Measurements from ENCODE around the gene USP9X. TPM values are rescaled to one million over a fixed set of nuclear protein-coding genes. Genes with fewer than 3 reads are reported as not detected.

Gene USP9X
- total RNA-seq, 6 experiments from 2014 or later, result 54.1 to 73.0 (median 60.9) TPM

GRCh38 chrX:41087201-41087600 lies 2.0 kb downstream of the USP9X start:
- Mint-ChIP-seq H3K9me3 (no peaks in the 10 kb centered on the region), H3K27me3 (ENCODE audit: insufficient read depth) (peaks cover 3% of the 10 kb centered on the region; the same call in 1 of the 2 replicates), H3K4me3 (peak overlapping the region; percentile 96), H3K4me1 (ENCODE audit: low read depth) (peaks cover 47% of the 10 kb centered on the region), H3K36me3 (ENCODE audit: low read depth) (peaks cover 13% of the 10 kb centered on the region; the same call in 1 of the 2 replicates), H3K27ac (peak overlapping the region; percentile 76)
- TF ChIP-seq CTCF (IDR thresholded peaks at IDR 0.05), result no peak
- DNase-seq, result no peak

GRCh38 chrX:41090568-41091238 lies 5.5 kb downstream of the USP9X start:
- peaks cover 13% of the 10 kb centered on the region; the same call in 1 of the 2 replicates for H3K36me3 Mint-ChIP-seq (ENCODE audit: low read depth)
- H3K9me3 Mint-ChIP-seq, result no peaks in the 10 kb centered on the region
- H3K4me3 Mint-ChIP-seq, result no peak overlapping the region; the same call in 1 of the 2 replicates
- DNase-seq, result no peak
- H3K4me1 Mint-ChIP-seq (ENCODE audit: low read depth), result peaks cover 57% of the 10 kb centered on the region
- no peak overlapping the region for H3K27ac Mint-ChIP-seq
- H3K27me3 Mint-ChIP-seq (ENCODE audit: insufficient read depth), result peaks cover 3% of the 10 kb centered on the region; the same call in 1 of the 2 replicates
- no peak for TF ChIP-seq CTCF (IDR thresholded peaks at IDR 0.05)

- Mint-ChIP-seq H3K36me3 (ENCODE audit: low read depth) (peaks cover 9% of the 10 kb centered on the region; the same call in 1 of the 2 replicates), H3K4me1 (ENCODE audit: low read depth) (peaks cover 76% of the 10 kb centered on the region), H3K4me3 (no peak overlapping the region), H3K9me3 (no peaks in the 10 kb centered on the region), H3K27ac (no peak overlapping the region), H3K27me3 (ENCODE audit: insufficient read depth) (peaks cover 1% of the 10 kb centered on the region; the same call in 1 of the 2 replicates)
- no peak for TF ChIP-seq CTCF (IDR thresholded peaks at IDR 0.05)
- no peak for DNase-seq
Observed at GRCh38 chrX:41092776-41093175, 7.5 kb downstream of the USP9X start.

- no peak for DNase-seq
- Mint-ChIP-seq H3K4me3 (no peak overlapping the region), H3K4me1 (ENCODE audit: low read depth) (peaks cover 53% of the 10 kb centered on the region), H3K36me3 (ENCODE audit: low read depth) (no peaks in the 10 kb centered on the region), H3K27ac (peak overlapping the region; percentile 18; the same call in 1 of the 2 replicates), H3K27me3 (ENCODE audit: insufficient read depth) (no peaks in the 10 kb centered on the region), H3K9me3 (no peaks in the 10 kb centered on the region)
- no peak for TF ChIP-seq CTCF (IDR thresholded peaks at IDR 0.05)
Observed at GRCh38 chrX:41095174-41095573, 9.9 kb downstream of the USP9X start.

- no peak for DNase-seq
- H3K4me1 Mint-ChIP-seq (ENCODE audit: low read depth), result peaks cover 45% of the 10 kb centered on the region
Observed at GRCh38 chrX:41095908-41096307, 10.7 kb downstream of the USP9X start.

More at GRCh38 chrX:41095908-41096307, 10.7 kb downstream of the USP9X start:
- Mint-ChIP-seq H3K27me3 (ENCODE audit: insufficient read depth) (no peaks in the 10 kb centered on the region), H3K36me3 (ENCODE audit: low read depth) (no peaks in the 10 kb centered on the region), H3K27ac (peak overlapping the region; percentile 18; the same call in 1 of the 2 replicates), H3K4me3 (no peak overlapping the region), H3K9me3 (no peaks in the 10 kb centered on the region)
- no peak for TF ChIP-seq CTCF (IDR thresholded peaks at IDR 0.05)
